Endothelial cell of umbilical vein (primary cell): ENCODE results near the gene C12orf76. TPM values are rescaled to one million over a fixed set of nuclear protein-coding genes. Genes with fewer than 3 reads are reported as not detected.

ENCODE experiments used
- BruUV-seq: library from RNA; stranded (reverse); fragments of 400-500 nt; replicated peaks from 2 replicates; lab custom pipeline; 2021; lab: Mats Ljungman, UMichigan
- CTCF ChIA-PET: fragments of 300-600, 350-600 bp; sonication (Branson Sonifier 250); formaldehyde crosslinking; loops from one replicate; lab custom pipeline; 2021; ENCODE audit warnings: antibody characterized with exemption, inconsistent platforms; lab: Charles Lee
- POLR2A ChIA-PET: fragments of 300-600, 350-600 bp; sonication (Branson Sonifier 250); formaldehyde crosslinking; loops from one replicate; lab custom pipeline; 2021; ENCODE audit warnings: antibody characterized with exemption, inconsistent platforms; lab: Charles Lee
- DNase-seq: peaks from one replicate; pipeline ENCODE4 v3.0.0-alpha.2; 2011; ENCODE audit warnings: low read depth, low spot score
- FAIRE-seq: peaks from 2 replicates; lab custom pipeline; 2011; peaks lifted over from hg19 to GRCh38; lab: Jason Lieb, UNC
- H2AFZ ChIP-seq: 2 replicates; pipeline ENCODE4 v1.6.0; 2012; ENCODE audit warnings: low read depth, low read length, control low read depth, inconsistent platforms
- H3K27ac ChIP-seq: 2 replicates; pipeline ENCODE4 v1.5.1; 2011; ENCODE audit warnings: low read depth, mild to moderate bottlenecking, control low read depth, low read length, moderate library complexity; ENCODE audit not compliant: insufficient read depth
- H3K27me3 ChIP-seq, 2 experiments: 2 replicates each; pipeline versions ENCODE4 v1.6.0 to v1.6.1; 2011; ENCODE audit warnings: low read length in 2 of 2, mixed read lengths in 1 of 2; ENCODE audit not compliant: control insufficient read depth in 2 of 2, insufficient read depth in 2 of 2
- H3K36me3 ChIP-seq, 2 experiments: 2 replicates in 1 of 2; 3 replicates in 1 of 2; pipeline ENCODE4 v1.5.1; 2011; ENCODE audit warnings: low read length in 2 of 2, mild to moderate bottlenecking in 1 of 2, moderate library complexity in 1 of 2; ENCODE audit not compliant: control insufficient read depth in 2 of 2, insufficient read depth in 2 of 2; ENCODE audit errors: extremely low read depth in 1 of 2
- H3K4me1 ChIP-seq: 3 replicates; pipeline ENCODE4 v1.5.1; 2011; ENCODE audit warnings: mild to moderate bottlenecking, low read length; ENCODE audit not compliant: control insufficient read depth, insufficient read depth; ENCODE audit errors: extremely low read depth
- H3K4me2 ChIP-seq: 2 replicates; pipeline ENCODE4 v1.6.1; 2011; ENCODE audit warnings: low read length, control low read depth, mixed read lengths; ENCODE audit not compliant: insufficient read depth
- H3K4me3 ChIP-seq, 3 experiments: fragments of 200-600 bp in 1 of 3; sonication (generic), shearing (Covaris generic) in 1 of 3; replicated peaks in 1 of 3; 2 replicates each; pipeline ENCODE4 v1.5.1; 2011 to 2016; ENCODE audit warnings: control low read depth in 3 of 3, low read length in 3 of 3, mild to moderate bottlenecking in 2 of 3, inconsistent platforms in 1 of 3, low read depth in 1 of 3, moderate library complexity in 1 of 3; ENCODE audit not compliant: insufficient read depth in 1 of 3
- H3K79me2 ChIP-seq: 2 replicates; pipeline ENCODE4 v1.6.0; 2012; ENCODE audit warnings: low read length, inconsistent platforms; ENCODE audit not compliant: control insufficient read depth, insufficient read depth
- H3K9ac ChIP-seq: replicated peaks from 2 replicates; pipeline ENCODE3; 2011; ENCODE audit warnings: low read length, control low read depth; ENCODE audit not compliant: insufficient read depth; ENCODE audit errors: extremely low read depth
- H3K9me1 ChIP-seq: replicated peaks from 3 replicates; pipeline ENCODE4 v1.6.0; 2011; ENCODE audit warnings: mild to moderate bottlenecking, low read length; ENCODE audit not compliant: control insufficient read depth, insufficient read depth; ENCODE audit errors: extremely low read depth
- H3K9me3 ChIP-seq: replicated peaks from 2 replicates; pipeline ENCODE4 v1.5.1; 2012; ENCODE audit warnings: low read length, inconsistent platforms; ENCODE audit not compliant: control insufficient read depth, insufficient read depth
- H4K20me1 ChIP-seq: replicated peaks from 2 replicates; pipeline ENCODE3; 2011; ENCODE audit warnings: mild to moderate bottlenecking, low read length; ENCODE audit not compliant: control insufficient read depth, insufficient read depth; ENCODE audit errors: extremely low read depth
- EZH2 ChIP-seq: IDR thresholded peaks from 2 replicates; pipeline ENCODE4 v1.6.1; 2012; ENCODE audit warnings: borderline replicate concordance, low read depth, mild to moderate bottlenecking, moderate library complexity, low read length, inconsistent platforms; ENCODE audit not compliant: severe bottlenecking
- GATA2 ChIP-seq: IDR thresholded peaks from 2 replicates; pipeline ENCODE4 v1.7.0; 2011; ENCODE audit warnings: low read depth, mild to moderate bottlenecking, moderate library complexity, mixed read lengths, low read length; ENCODE audit not compliant: insufficient read length, insufficient read depth
- JUN ChIP-seq: IDR thresholded peaks from 2 replicates; pipeline ENCODE4 v1.6.1; 2011; ENCODE audit warnings: borderline replicate concordance, low read depth; ENCODE audit not compliant: insufficient read length, insufficient read depth
- POLR2A ChIP-seq: IDR thresholded peaks from 2 replicates; pipeline ENCODE4 v1.6.1; 2012; ENCODE audit warnings: low read depth, mild to moderate bottlenecking, control low read depth, low read length
- dilution Hi-C: fragments of 300-500 bp; cut with MboI; formaldehyde crosslinking; loops from one replicate; pipeline ENCODE4 v1.15.0; 2019; ENCODE audit warnings: low sequenced_read_pairs; ENCODE audit not compliant: extremely low pct_ligation_motif_present
- intact Hi-C: fragments of 100-400 bp; cut with micrococcal nuclease; formaldehyde crosslinking; loops from one replicate; pipeline ENCODE4 v1.10.0; 2022
- polyA plus RNA-seq, 4 experiments: library from polyadenylated mRNA; depleted of rRNA in 3 of 4; stranded (reverse) in 3 of 4; unstranded in 1 of 4; fragments of >200 nt; gene quantifications; 2 replicates each; pipeline versions ENCODE4 v1.2.1 to v1.2.3, GENCODE V29; 2011 to 2012; ENCODE audit warnings: missing spikeins in 1 of 4
- total RNA-seq: library from RNA; stranded (reverse); gene quantifications from 2 replicates; pipeline ENCODE4 v1.2.3, GENCODE V29; 2021
- TF ChIP-seq, protein P1 (sequence below): IDR thresholded peaks from 2 replicates; pipeline ENCODE4 v1.6.1; 2011; ENCODE audit not compliant: insufficient read depth, insufficient read length
- TF ChIP-seq, protein P2 (sequence below), 2 donors: IDR thresholded peaks; 1 replicate in 1 of 2; 2 replicates in 1 of 2; pipeline ENCODE4 v1.5.1; 2011; ENCODE audit warnings: low read length in 2 of 2, mild to moderate bottlenecking in 2 of 2, moderate library complexity in 2 of 2, control low read depth in 1 of 2, inconsistent platforms in 1 of 2, low read depth in 1 of 2; ENCODE audit not compliant: insufficient read depth in 1 of 2; ENCODE audit errors: extremely low read depth in 1 of 2

Gene C12orf76
- total and polyA plus RNA-seq, 2 donors (not counting 3 experiments of a cell fraction or from before 2014, with no cell fraction given): 13.4 to 17.1 TPM

DNA sequence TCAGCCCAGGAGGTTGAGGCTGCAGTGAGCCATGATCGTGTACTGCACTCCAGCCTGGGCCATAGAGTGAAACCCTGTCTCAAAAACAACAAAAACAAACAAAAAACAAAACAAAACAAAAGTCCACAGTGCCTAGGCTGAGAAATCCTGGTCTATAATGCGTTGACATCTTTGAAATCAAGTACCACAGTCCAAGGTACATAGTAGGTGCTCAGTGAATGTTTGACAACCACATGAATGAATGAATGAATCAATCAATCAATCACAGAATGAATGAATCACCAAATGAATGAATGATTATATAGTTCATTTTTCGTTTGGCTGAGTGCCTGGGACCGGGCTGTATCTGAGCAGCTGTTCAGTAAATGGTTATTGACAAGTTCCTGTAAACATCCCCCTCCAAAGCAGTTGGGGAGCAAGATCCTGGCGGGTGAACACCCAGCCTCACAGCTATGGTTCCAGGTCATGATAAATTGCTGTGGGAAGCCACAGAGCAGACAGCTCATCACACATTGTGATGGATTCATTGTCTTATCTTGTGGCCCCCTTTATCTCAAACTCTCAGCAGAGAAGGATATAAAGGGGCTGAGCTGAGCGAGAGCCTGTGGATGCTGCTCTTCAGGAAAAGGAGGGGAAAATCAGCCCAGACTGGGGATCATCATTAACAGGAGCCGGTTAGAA is 45.4 kb upstream of the C12orf76 start:
- Histone ChIP-seq H3K4me3 (no peak overlapping the region), H4K20me1 (no peaks in the 10 kb centered on the region), H3K9ac (no peak overlapping the region), H3K27me3 (peaks cover 16 to 19% of the 10 kb centered on the region in 2 experiments), H3K4me2 (no peak overlapping the region), H3K79me2 (no peaks in the 10 kb centered on the region), H3K4me1 (no peaks in the 10 kb centered on the region), H3K9me1 (no peaks in the 10 kb centered on the region), H3K27ac (no peak overlapping the region), H3K36me3 (no peaks in the 10 kb centered on the region), H2AFZ (no peak overlapping the region), H3K9me3 (no peaks in the 10 kb centered on the region)
- ChIA-PET POLR2A (no interaction called here), CTCF (no interaction called here)
- FAIRE-seq (no peak), DNase-seq (no peak)
- BruUV-seq: no TSS peak
- intact Hi-C loops (no loop called here), dilution Hi-C loops (no loop called here)
- TF ChIP-seq POLR2A (no peak), GATA2 (no peak), EZH2 (no peak), JUN (no peak)
- TF ChIP-seq, protein P1, sequence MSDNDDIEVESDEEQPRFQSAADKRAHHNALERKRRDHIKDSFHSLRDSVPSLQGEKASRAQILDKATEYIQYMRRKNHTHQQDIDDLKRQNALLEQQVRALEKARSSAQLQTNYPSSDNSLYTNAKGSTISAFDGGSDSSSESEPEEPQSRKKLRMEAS: no peak
- TF ChIP-seq, protein P2, sequence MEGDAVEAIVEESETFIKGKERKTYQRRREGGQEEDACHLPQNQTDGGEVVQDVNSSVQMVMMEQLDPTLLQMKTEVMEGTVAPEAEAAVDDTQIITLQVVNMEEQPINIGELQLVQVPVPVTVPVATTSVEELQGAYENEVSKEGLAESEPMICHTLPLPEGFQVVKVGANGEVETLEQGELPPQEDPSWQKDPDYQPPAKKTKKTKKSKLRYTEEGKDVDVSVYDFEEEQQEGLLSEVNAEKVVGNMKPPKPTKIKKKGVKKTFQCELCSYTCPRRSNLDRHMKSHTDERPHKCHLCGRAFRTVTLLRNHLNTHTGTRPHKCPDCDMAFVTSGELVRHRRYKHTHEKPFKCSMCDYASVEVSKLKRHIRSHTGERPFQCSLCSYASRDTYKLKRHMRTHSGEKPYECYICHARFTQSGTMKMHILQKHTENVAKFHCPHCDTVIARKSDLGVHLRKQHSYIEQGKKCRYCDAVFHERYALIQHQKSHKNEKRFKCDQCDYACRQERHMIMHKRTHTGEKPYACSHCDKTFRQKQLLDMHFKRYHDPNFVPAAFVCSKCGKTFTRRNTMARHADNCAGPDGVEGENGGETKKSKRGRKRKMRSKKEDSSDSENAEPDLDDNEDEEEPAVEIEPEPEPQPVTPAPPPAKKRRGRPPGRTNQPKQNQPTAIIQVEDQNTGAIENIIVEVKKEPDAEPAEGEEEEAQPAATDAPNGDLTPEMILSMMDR (IDR thresholded peaks at IDR 0.05; ENCODE audit: extremely low read depth in 1 of 2, insufficient read depth in 1 of 2, low read depth in 1 of 2, low read length in 2 of 2): no peak
